ENCODE measurements around the gene DHFR.

- TF ChIP-seq CTCF (IDR thresholded peaks at IDR 0.05) (no peak), ZFX (IDR thresholded peaks at IDR 0.05; ENCODE audit: borderline replicate concordance) (no peak)
These were observed 40.9 kb upstream of the DHFR start for GRCh38 chr5:80695666-80696065.
